Endothelial cell of umbilical vein (primary cell): ENCODE measurements around the gene PIGZ. TPM values are rescaled to one million over a fixed set of nuclear protein-coding genes. Genes with fewer than 3 reads are reported as not detected.

ENCODE experiments used
- BruUV-seq: library from RNA; stranded (reverse); fragments of 400-500 nt; replicated peaks from 2 replicates; lab custom pipeline; 2021; lab: Mats Ljungman, UMichigan
- CTCF ChIA-PET: fragments of 300-600, 350-600 bp; sonication (Branson Sonifier 250); formaldehyde crosslinking; loops from one replicate; lab custom pipeline; 2021; ENCODE audit warnings: antibody characterized with exemption, inconsistent platforms; lab: Charles Lee
- POLR2A ChIA-PET: fragments of 300-600, 350-600 bp; sonication (Branson Sonifier 250); formaldehyde crosslinking; loops from one replicate; lab custom pipeline; 2021; ENCODE audit warnings: antibody characterized with exemption, inconsistent platforms; lab: Charles Lee
- DNase-seq: peaks from one replicate; pipeline ENCODE4 v3.0.0-alpha.2; 2011; ENCODE audit warnings: low read depth, low spot score
- FAIRE-seq: peaks from 2 replicates; lab custom pipeline; 2011; peaks lifted over from hg19 to GRCh38; lab: Jason Lieb, UNC
- H2AFZ ChIP-seq: 2 replicates; pipeline ENCODE4 v1.6.0; 2012; ENCODE audit warnings: low read depth, low read length, control low read depth, inconsistent platforms
- H3K27ac ChIP-seq: 2 replicates; pipeline ENCODE4 v1.5.1; 2011; ENCODE audit warnings: low read depth, mild to moderate bottlenecking, control low read depth, low read length, moderate library complexity; ENCODE audit not compliant: insufficient read depth
- H3K27me3 ChIP-seq, 2 experiments: 2 replicates each; pipeline versions ENCODE4 v1.6.0 to v1.6.1; 2011; ENCODE audit warnings: low read length in 2 of 2, mixed read lengths in 1 of 2; ENCODE audit not compliant: control insufficient read depth in 2 of 2, insufficient read depth in 2 of 2
- H3K36me3 ChIP-seq, 2 experiments: 2 replicates in 1 of 2; 3 replicates in 1 of 2; pipeline ENCODE4 v1.5.1; 2011; ENCODE audit warnings: low read length in 2 of 2, mild to moderate bottlenecking in 1 of 2, moderate library complexity in 1 of 2; ENCODE audit not compliant: control insufficient read depth in 2 of 2, insufficient read depth in 2 of 2; ENCODE audit errors: extremely low read depth in 1 of 2
- H3K4me1 ChIP-seq: 3 replicates; pipeline ENCODE4 v1.5.1; 2011; ENCODE audit warnings: mild to moderate bottlenecking, low read length; ENCODE audit not compliant: control insufficient read depth, insufficient read depth; ENCODE audit errors: extremely low read depth
- H3K4me2 ChIP-seq: 2 replicates; pipeline ENCODE4 v1.6.1; 2011; ENCODE audit warnings: low read length, control low read depth, mixed read lengths; ENCODE audit not compliant: insufficient read depth
- H3K4me3 ChIP-seq, 3 experiments: fragments of 200-600 bp in 1 of 3; sonication (generic), shearing (Covaris generic) in 1 of 3; replicated peaks in 1 of 3; 2 replicates each; pipeline ENCODE4 v1.5.1; 2011 to 2016; ENCODE audit warnings: control low read depth in 3 of 3, low read length in 3 of 3, mild to moderate bottlenecking in 2 of 3, inconsistent platforms in 1 of 3, low read depth in 1 of 3, moderate library complexity in 1 of 3; ENCODE audit not compliant: insufficient read depth in 1 of 3
- H3K79me2 ChIP-seq: 2 replicates; pipeline ENCODE4 v1.6.0; 2012; ENCODE audit warnings: low read length, inconsistent platforms; ENCODE audit not compliant: control insufficient read depth, insufficient read depth
- H3K9ac ChIP-seq: replicated peaks from 2 replicates; pipeline ENCODE3; 2011; ENCODE audit warnings: low read length, control low read depth; ENCODE audit not compliant: insufficient read depth; ENCODE audit errors: extremely low read depth
- H3K9me1 ChIP-seq: replicated peaks from 3 replicates; pipeline ENCODE4 v1.6.0; 2011; ENCODE audit warnings: mild to moderate bottlenecking, low read length; ENCODE audit not compliant: control insufficient read depth, insufficient read depth; ENCODE audit errors: extremely low read depth
- H3K9me3 ChIP-seq: replicated peaks from 2 replicates; pipeline ENCODE4 v1.5.1; 2012; ENCODE audit warnings: low read length, inconsistent platforms; ENCODE audit not compliant: control insufficient read depth, insufficient read depth
- H4K20me1 ChIP-seq: replicated peaks from 2 replicates; pipeline ENCODE3; 2011; ENCODE audit warnings: mild to moderate bottlenecking, low read length; ENCODE audit not compliant: control insufficient read depth, insufficient read depth; ENCODE audit errors: extremely low read depth
- EZH2 ChIP-seq: IDR thresholded peaks from 2 replicates; pipeline ENCODE4 v1.6.1; 2012; ENCODE audit warnings: borderline replicate concordance, low read depth, mild to moderate bottlenecking, moderate library complexity, low read length, inconsistent platforms; ENCODE audit not compliant: severe bottlenecking
- FOS ChIP-seq: IDR thresholded peaks from 2 replicates; pipeline ENCODE4 v1.6.1; 2011; ENCODE audit warnings: mild to moderate bottlenecking, low read length, moderate library complexity, borderline replicate concordance; ENCODE audit not compliant: insufficient read depth
- GATA2 ChIP-seq: IDR thresholded peaks from 2 replicates; pipeline ENCODE4 v1.7.0; 2011; ENCODE audit warnings: low read depth, mild to moderate bottlenecking, moderate library complexity, mixed read lengths, low read length; ENCODE audit not compliant: insufficient read length, insufficient read depth
- JUN ChIP-seq: IDR thresholded peaks from 2 replicates; pipeline ENCODE4 v1.6.1; 2011; ENCODE audit warnings: borderline replicate concordance, low read depth; ENCODE audit not compliant: insufficient read length, insufficient read depth
- MYC ChIP-seq: IDR thresholded peaks from one replicate; pipeline ENCODE4 v1.6.1; 2011; ENCODE audit warnings: mild to moderate bottlenecking, low read depth, low read length
- POLR2A ChIP-seq: IDR thresholded peaks from 2 replicates; pipeline ENCODE4 v1.6.1; 2012; ENCODE audit warnings: low read depth, mild to moderate bottlenecking, control low read depth, low read length
- POLR2AphosphoS5 ChIP-seq: IDR thresholded peaks from 2 replicates; pipeline ENCODE4 v1.6.1; 2012; ENCODE audit warnings: low read depth, mild to moderate bottlenecking, control low read depth, low read length, moderate library complexity; ENCODE audit not compliant: insufficient read depth
- dilution Hi-C: fragments of 300-500 bp; cut with MboI; formaldehyde crosslinking; loops from one replicate; pipeline ENCODE4 v1.15.0; 2019; ENCODE audit warnings: low sequenced_read_pairs; ENCODE audit not compliant: extremely low pct_ligation_motif_present
- intact Hi-C: fragments of 100-400 bp; cut with micrococcal nuclease; formaldehyde crosslinking; loops from one replicate; pipeline ENCODE4 v1.10.0; 2022
- polyA plus RNA-seq, 4 experiments: library from polyadenylated mRNA; depleted of rRNA in 3 of 4; stranded (reverse) in 3 of 4; unstranded in 1 of 4; fragments of >200 nt; gene quantifications; 2 replicates each; pipeline versions ENCODE4 v1.2.1 to v1.2.3, GENCODE V29; 2011 to 2012; ENCODE audit warnings: missing spikeins in 1 of 4
- total RNA-seq: library from RNA; stranded (reverse); gene quantifications from 2 replicates; pipeline ENCODE4 v1.2.3, GENCODE V29; 2021
- TF ChIP-seq, protein P1 (sequence below): IDR thresholded peaks from 2 replicates; pipeline ENCODE4 v1.6.1; 2011; ENCODE audit not compliant: insufficient read depth, insufficient read length
- TF ChIP-seq, protein P2 (sequence below), 2 donors: IDR thresholded peaks; 1 replicate in 1 of 2; 2 replicates in 1 of 2; pipeline ENCODE4 v1.5.1; 2011; ENCODE audit warnings: low read length in 2 of 2, mild to moderate bottlenecking in 2 of 2, moderate library complexity in 2 of 2, control low read depth in 1 of 2, inconsistent platforms in 1 of 2, low read depth in 1 of 2; ENCODE audit not compliant: insufficient read depth in 1 of 2; ENCODE audit errors: extremely low read depth in 1 of 2

The PIGZ gene
- total and polyA plus RNA-seq, 2 donors (not counting 3 experiments of a cell fraction or from before 2014, with no cell fraction given): 6.0 to 6.5 TPM

DNA sequence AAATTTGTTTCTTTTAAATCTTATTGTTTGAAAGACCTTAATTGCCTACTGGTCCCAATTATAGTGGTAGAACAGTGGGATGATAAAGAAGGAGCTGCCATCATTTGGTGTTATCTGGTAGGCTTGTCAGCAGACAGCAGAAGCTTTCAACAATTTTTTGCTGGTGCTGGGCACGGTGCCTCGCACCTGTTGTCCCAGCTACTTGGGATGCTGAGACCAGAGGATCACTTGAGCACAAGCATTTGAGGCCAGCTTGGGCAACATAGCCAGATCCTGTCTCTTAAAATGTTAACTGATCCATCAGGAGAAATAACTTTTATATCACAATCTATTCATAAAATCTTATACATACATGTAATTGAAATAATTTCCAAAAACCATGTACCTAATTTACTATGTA lies 64.9 kb downstream of the PIGZ start:
- Histone ChIP-seq H3K27me3 (no peaks in the 10 kb centered on the region), H3K27ac (no peak overlapping the region), H3K4me1 (no peaks in the 10 kb centered on the region), H3K36me3 (peaks cover 12 to 15% of the 10 kb centered on the region in 2 experiments), H3K9ac (no peak overlapping the region), H3K9me1 (no peaks in the 10 kb centered on the region), H4K20me1 (no peaks in the 10 kb centered on the region), H3K4me3 (no peak overlapping the region), H3K9me3 (no peaks in the 10 kb centered on the region), H2AFZ (no peak overlapping the region), H3K4me2 (no peak overlapping the region), H3K79me2 (no peaks in the 10 kb centered on the region)
- TF ChIP-seq, protein P1, sequence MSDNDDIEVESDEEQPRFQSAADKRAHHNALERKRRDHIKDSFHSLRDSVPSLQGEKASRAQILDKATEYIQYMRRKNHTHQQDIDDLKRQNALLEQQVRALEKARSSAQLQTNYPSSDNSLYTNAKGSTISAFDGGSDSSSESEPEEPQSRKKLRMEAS: no peak
- TF ChIP-seq POLR2AphosphoS5 (no peak), FOS (no peak), POLR2A (no peak), JUN (no peak), MYC (no peak), EZH2 (no peak), GATA2 (no peak)
- TF ChIP-seq, protein P2, sequence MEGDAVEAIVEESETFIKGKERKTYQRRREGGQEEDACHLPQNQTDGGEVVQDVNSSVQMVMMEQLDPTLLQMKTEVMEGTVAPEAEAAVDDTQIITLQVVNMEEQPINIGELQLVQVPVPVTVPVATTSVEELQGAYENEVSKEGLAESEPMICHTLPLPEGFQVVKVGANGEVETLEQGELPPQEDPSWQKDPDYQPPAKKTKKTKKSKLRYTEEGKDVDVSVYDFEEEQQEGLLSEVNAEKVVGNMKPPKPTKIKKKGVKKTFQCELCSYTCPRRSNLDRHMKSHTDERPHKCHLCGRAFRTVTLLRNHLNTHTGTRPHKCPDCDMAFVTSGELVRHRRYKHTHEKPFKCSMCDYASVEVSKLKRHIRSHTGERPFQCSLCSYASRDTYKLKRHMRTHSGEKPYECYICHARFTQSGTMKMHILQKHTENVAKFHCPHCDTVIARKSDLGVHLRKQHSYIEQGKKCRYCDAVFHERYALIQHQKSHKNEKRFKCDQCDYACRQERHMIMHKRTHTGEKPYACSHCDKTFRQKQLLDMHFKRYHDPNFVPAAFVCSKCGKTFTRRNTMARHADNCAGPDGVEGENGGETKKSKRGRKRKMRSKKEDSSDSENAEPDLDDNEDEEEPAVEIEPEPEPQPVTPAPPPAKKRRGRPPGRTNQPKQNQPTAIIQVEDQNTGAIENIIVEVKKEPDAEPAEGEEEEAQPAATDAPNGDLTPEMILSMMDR (IDR thresholded peaks at IDR 0.05; ENCODE audit: extremely low read depth in 1 of 2, insufficient read depth in 1 of 2, low read depth in 1 of 2, low read length in 2 of 2): no peak
- ChIA-PET CTCF (no interaction called here), POLR2A (no interaction called here)
- DNase-seq (no peak), FAIRE-seq (peak; percentile 40)
- dilution Hi-C loops: no loop called here
- BruUV-seq: no TSS peak
- intact Hi-C loops: no loop called here
